PC-3 (cell line): ENCODE results near the gene PLCL1.

Experiments
- EZH2phosphoT487 ChIP-seq: fragments of 300-600 bp; sonication (generic); IDR thresholded peaks from 2 replicates; pipeline ENCODE4 v1.6.1; 2018; ENCODE audit warnings: mild to moderate bottlenecking, antibody characterized with exemption, low read length, borderline replicate concordance
- TF ChIP-seq, protein P1 (sequence below): fragments of 300-600 bp; sonication (generic); conservative IDR thresholded peaks from 2 replicates; pipeline ENCODE4 v1.5.1; 2017; ENCODE audit warnings: antibody characterized with exemption, low read depth, mild to moderate bottlenecking, low read length

DNA sequence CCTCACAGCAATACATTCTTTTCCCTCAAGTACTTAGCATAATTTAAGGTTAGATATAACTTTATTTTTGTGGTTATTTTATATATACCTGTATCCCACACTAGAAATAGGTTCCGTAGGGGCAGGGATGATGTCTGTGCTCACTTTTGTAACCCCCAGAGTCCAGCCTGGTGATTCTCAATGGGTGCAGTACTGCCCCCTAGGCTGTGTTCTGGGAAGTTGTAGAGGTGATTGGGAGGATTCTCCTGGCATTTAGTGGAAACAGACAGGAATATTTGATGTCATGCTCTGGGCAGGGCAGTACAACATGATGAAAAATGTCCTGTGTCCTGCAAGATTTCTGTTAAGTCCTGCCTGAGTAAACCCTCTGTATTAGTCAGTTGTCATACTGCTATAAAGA is 333.3 kb downstream of the PLCL1 start:
- TF ChIP-seq EZH2phosphoT487: no peak
- TF ChIP-seq, protein P1, sequence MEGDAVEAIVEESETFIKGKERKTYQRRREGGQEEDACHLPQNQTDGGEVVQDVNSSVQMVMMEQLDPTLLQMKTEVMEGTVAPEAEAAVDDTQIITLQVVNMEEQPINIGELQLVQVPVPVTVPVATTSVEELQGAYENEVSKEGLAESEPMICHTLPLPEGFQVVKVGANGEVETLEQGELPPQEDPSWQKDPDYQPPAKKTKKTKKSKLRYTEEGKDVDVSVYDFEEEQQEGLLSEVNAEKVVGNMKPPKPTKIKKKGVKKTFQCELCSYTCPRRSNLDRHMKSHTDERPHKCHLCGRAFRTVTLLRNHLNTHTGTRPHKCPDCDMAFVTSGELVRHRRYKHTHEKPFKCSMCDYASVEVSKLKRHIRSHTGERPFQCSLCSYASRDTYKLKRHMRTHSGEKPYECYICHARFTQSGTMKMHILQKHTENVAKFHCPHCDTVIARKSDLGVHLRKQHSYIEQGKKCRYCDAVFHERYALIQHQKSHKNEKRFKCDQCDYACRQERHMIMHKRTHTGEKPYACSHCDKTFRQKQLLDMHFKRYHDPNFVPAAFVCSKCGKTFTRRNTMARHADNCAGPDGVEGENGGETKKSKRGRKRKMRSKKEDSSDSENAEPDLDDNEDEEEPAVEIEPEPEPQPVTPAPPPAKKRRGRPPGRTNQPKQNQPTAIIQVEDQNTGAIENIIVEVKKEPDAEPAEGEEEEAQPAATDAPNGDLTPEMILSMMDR: no peak
